Hepatocyte (in vitro differentiated cells): ENCODE measurements around the gene RETN. TPM values are rescaled to one million over a fixed set of nuclear protein-coding genes. Genes with fewer than 3 reads are reported as not detected.
A peak's percentile ranks its signal among the peaks of the same experiment; 100 is the strongest.

Experiments
- DNase-seq: peaks from one replicate; pipeline ENCODE4 v3.0.0-alpha.2; 2016; ENCODE audit warnings: low spot score
- H2AFZ ChIP-seq: fragments of 200-600 bp; sonication (generic); 2 replicates; pipeline ENCODE4 v1.6.0; 2016; ENCODE audit warnings: antibody characterized with exemption, mild to moderate bottlenecking
- H3K27ac ChIP-seq: fragments of 200-600 bp; sonication (generic); 2 replicates; pipeline ENCODE4 v1.5.1; 2016; ENCODE audit warnings: mild to moderate bottlenecking
- H3K27me3 ChIP-seq: fragments of 200-600 bp; sonication (generic); 2 replicates; pipeline ENCODE4 v1.6.1; 2016
- H3K36me3 ChIP-seq: fragments of 200-600 bp; sonication (generic); replicated peaks from 2 replicates; pipeline ENCODE4 v1.5.1; 2016; ENCODE audit warnings: low read depth; ENCODE audit not compliant: insufficient read depth
- H3K4me1 ChIP-seq: fragments of 200-600 bp; sonication (generic); 2 replicates; pipeline ENCODE4 v1.5.1; 2016; ENCODE audit warnings: mild to moderate bottlenecking, moderate library complexity; ENCODE audit not compliant: insufficient read depth
- H3K4me2 ChIP-seq: fragments of 200-600 bp; sonication (generic); 2 replicates; pipeline ENCODE4 v1.6.0; 2016
- H3K4me3 ChIP-seq: fragments of 200-600 bp; sonication (generic); 2 replicates; pipeline ENCODE4 v1.5.1; 2016; ENCODE audit warnings: mild to moderate bottlenecking
- H3K79me2 ChIP-seq: fragments of 200-600 bp; sonication (generic); 2 replicates; pipeline ENCODE4 v1.6.0; 2017; ENCODE audit warnings: mild to moderate bottlenecking
- H3K9me2 ChIP-seq: fragments of 200-600 bp; sonication (generic); replicated peaks from 2 replicates; pipeline ENCODE4 v1.6.0; 2017; ENCODE audit warnings: mild to moderate bottlenecking; ENCODE audit not compliant: insufficient read depth
- H3K9me3 ChIP-seq: fragments of 200-600 bp; sonication (generic); 2 replicates; pipeline ENCODE4 v1.5.1; 2016; ENCODE audit warnings: low read depth, mild to moderate bottlenecking
- H4K20me1 ChIP-seq: fragments of 200-600 bp; sonication (generic); 2 replicates; pipeline ENCODE4 v1.6.0; 2016; ENCODE audit warnings: mild to moderate bottlenecking; ENCODE audit not compliant: insufficient read depth, poor library complexity, severe bottlenecking
- EZH2 ChIP-seq: fragments of 200-600 bp; sonication (generic); IDR thresholded peaks from 2 replicates; pipeline ENCODE4 v1.6.1; 2016; ENCODE audit warnings: antibody characterized with exemption, mild to moderate bottlenecking, borderline replicate concordance
- EZH2phosphoT487 ChIP-seq: fragments of 200-600 bp; sonication (generic); IDR thresholded peaks from one replicate; pipeline ENCODE4 v1.6.1; 2018; ENCODE audit warnings: antibody characterized with exemption, mild to moderate bottlenecking, low read depth, moderate library complexity; ENCODE audit not compliant: unreplicated experiment, severe bottlenecking
- WGBS: methylation state at CpG from one replicate; pipeline ENCODE4 v1.1.6; 2016; ENCODE audit warnings: low lambda C conversion rate; ENCODE audit errors: missing lambda C conversion rate; 5-methylcytosine and 5-hydroxymethylcytosine counted together
- polyA plus RNA-seq: library from polyadenylated mRNA; unstranded; fragments of >200 nt; fragmentation: Nextera tagmentation; extraction: Ambion mirVana; gene quantifications from 2 replicates; pipeline ENCODE4 v1.2.1, GENCODE V29; 2016
- total RNA-seq: library from RNA; depleted of rRNA; stranded (reverse); fragments of >200 nt; gene quantifications from 2 replicates; pipeline ENCODE4 v1.2.3, GENCODE V29; 2014
- TF ChIP-seq, protein P1 (sequence below): fragments of 200-600 bp; sonication (generic); IDR thresholded peaks from 2 replicates; pipeline ENCODE4 v1.5.1; 2016; ENCODE audit warnings: antibody characterized with exemption, mild to moderate bottlenecking; ENCODE audit not compliant: poor library complexity

RETN gene
- total and polyA plus RNA-seq, 2 experiments from 2014 or later = 0.74 TPM; not detected in 1

GRCh38 chr19:7652061-7652641 is 16.7 kb upstream of the RETN start:
- 7% methylated on average over 28 of the region's 28 CpGs for WGBS
- Histone ChIP-seq H3K4me3 (no peak overlapping the region), H4K20me1 (no peaks in the 10 kb centered on the region), H3K9me3 (no peaks in the 10 kb centered on the region), H2AFZ (peak overlapping the region; percentile 54), H3K27ac (peak overlapping the region; percentile 41), H3K4me2 (peak overlapping the region; percentile 77), H3K9me2 (no peaks in the 10 kb centered on the region), H3K4me1 (no peaks in the 10 kb centered on the region), H3K79me2 (no peaks in the 10 kb centered on the region), H3K36me3 (no peaks in the 10 kb centered on the region), H3K27me3 (no peaks in the 10 kb centered on the region)
- DNase-seq = peak; percentile 87
- TF ChIP-seq EZH2 (no peak), EZH2phosphoT487 (no peak)
- TF ChIP-seq, protein P1, sequence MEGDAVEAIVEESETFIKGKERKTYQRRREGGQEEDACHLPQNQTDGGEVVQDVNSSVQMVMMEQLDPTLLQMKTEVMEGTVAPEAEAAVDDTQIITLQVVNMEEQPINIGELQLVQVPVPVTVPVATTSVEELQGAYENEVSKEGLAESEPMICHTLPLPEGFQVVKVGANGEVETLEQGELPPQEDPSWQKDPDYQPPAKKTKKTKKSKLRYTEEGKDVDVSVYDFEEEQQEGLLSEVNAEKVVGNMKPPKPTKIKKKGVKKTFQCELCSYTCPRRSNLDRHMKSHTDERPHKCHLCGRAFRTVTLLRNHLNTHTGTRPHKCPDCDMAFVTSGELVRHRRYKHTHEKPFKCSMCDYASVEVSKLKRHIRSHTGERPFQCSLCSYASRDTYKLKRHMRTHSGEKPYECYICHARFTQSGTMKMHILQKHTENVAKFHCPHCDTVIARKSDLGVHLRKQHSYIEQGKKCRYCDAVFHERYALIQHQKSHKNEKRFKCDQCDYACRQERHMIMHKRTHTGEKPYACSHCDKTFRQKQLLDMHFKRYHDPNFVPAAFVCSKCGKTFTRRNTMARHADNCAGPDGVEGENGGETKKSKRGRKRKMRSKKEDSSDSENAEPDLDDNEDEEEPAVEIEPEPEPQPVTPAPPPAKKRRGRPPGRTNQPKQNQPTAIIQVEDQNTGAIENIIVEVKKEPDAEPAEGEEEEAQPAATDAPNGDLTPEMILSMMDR = peak; percentile 95

DNA sequence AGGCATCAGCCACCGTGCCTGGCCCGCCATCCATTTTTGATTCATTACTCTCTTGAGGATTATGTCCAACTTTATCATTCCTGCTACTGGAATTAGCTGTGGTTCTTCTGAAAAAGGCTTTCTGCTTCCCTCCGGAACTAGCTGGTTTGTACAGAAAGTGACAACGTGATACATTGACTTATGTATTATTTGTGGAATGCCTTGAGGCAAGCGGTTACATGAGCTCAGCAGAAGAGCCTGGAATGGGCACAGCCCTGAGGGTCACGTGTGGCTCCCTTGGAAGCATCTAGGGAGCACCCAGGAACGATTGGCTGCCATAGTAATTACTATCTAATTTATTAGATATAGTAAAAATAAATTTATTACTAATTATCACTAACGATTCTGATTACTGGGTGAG is 14.4 kb upstream of the RETN start:
- Histone ChIP-seq H3K4me2 (no peak overlapping the region), H4K20me1 (no peaks in the 10 kb centered on the region), H2AFZ (no peak overlapping the region), H3K27me3 (no peaks in the 10 kb centered on the region), H3K4me3 (no peak overlapping the region), H3K9me3 (no peaks in the 10 kb centered on the region), H3K36me3 (no peaks in the 10 kb centered on the region), H3K4me1 (no peaks in the 10 kb centered on the region), H3K27ac (no peak overlapping the region), H3K79me2 (no peaks in the 10 kb centered on the region), H3K9me2 (no peaks in the 10 kb centered on the region)
- WGBS = 67% methylated on average over 8 of the region's 8 CpGs
- TF ChIP-seq, protein P1 = no peak
- TF ChIP-seq EZH2 = no peak
- TF ChIP-seq EZH2phosphoT487 = no peak
- no peak for DNase-seq

GRCh38 chr19:7655581-7655980 is 13.3 kb upstream of the RETN start:
- H3K36me3 ChIP-seq = no peaks in the 10 kb centered on the region
- no peaks in the 10 kb centered on the region for H3K27me3 ChIP-seq
- no peaks in the 10 kb centered on the region for H3K4me1 ChIP-seq
- H3K27ac ChIP-seq = no peak overlapping the region
- DNase-seq = no peak
- no peaks in the 10 kb centered on the region for H3K9me3 ChIP-seq
- H3K9me2 ChIP-seq = no peaks in the 10 kb centered on the region
- no peak for TF ChIP-seq EZH2phosphoT487
- no peak for TF ChIP-seq EZH2
- TF ChIP-seq, protein P1 = no peak
- 85% methylated on average over 8 of the region's 8 CpGs for WGBS
- H2AFZ ChIP-seq = no peak overlapping the region
- no peaks in the 10 kb centered on the region for H3K79me2 ChIP-seq
- H4K20me1 ChIP-seq = no peaks in the 10 kb centered on the region
- H3K4me2 ChIP-seq = no peak overlapping the region
- no peak overlapping the region for H3K4me3 ChIP-seq
